OCI-LY3 (cell line): ENCODE results near the gene SCUBE1.

Source experiments
- H2AFZ ChIP-seq: fragments of 200-600, 300-600 bp; shearing (Covaris generic); 2 replicates; pipeline ENCODE4 v1.6.0; 2014; ENCODE audit warnings: antibody characterized with exemption, low read depth, low read length
- H3K27ac ChIP-seq: fragments of 200-600, 300-600 bp; sonication (generic); 2 replicates; pipeline ENCODE4 v1.5.1; 2014; ENCODE audit warnings: mild to moderate bottlenecking, low read length, moderate library complexity, mixed read lengths
- H3K27me3 ChIP-seq: fragments of 200-600, 300-600 bp; sonication (generic); 2 replicates; pipeline ENCODE4 v1.6.1; 2014; ENCODE audit warnings: low read depth, low read length, mixed read lengths
- H3K36me3 ChIP-seq: fragments of 200-600, 300-600 bp; sonication (generic); replicated peaks from 2 replicates; pipeline ENCODE3; 2014; ENCODE audit warnings: low read depth, low read length, mixed read lengths
- H3K4me1 ChIP-seq: fragments of 300-600, 200-600 bp; sonication (generic); 2 replicates; pipeline ENCODE4 v1.6.1; 2014; ENCODE audit warnings: low read length, mixed read lengths
- H3K4me2 ChIP-seq: fragments of 200-600, 300-600 bp; sonication (generic); 2 replicates; pipeline ENCODE4 v1.6.1; 2014; ENCODE audit warnings: low read length, mixed read lengths
- H3K4me3 ChIP-seq: fragments of 300-600, 200-600 bp; sonication (generic); 2 replicates; pipeline ENCODE4 v1.5.1; 2014; ENCODE audit warnings: antibody characterized with exemption, mild to moderate bottlenecking, low read length, moderate library complexity
- H3K79me2 ChIP-seq: fragments of 300-600, 200-600 bp; shearing (Covaris generic); 2 replicates; pipeline ENCODE4 v1.6.1; 2014; ENCODE audit warnings: mild to moderate bottlenecking, low read length, mixed read lengths
- H3K9ac ChIP-seq: fragments of 300-600, 200-600 bp; shearing (Covaris generic); 2 replicates; pipeline ENCODE4 v1.6.0; 2014; ENCODE audit warnings: mild to moderate bottlenecking, low read length, moderate library complexity
- H3K9me3 ChIP-seq: fragments of 200-600, 300-600 bp; shearing (Covaris generic); 2 replicates; pipeline ENCODE4 v1.6.1; 2014; ENCODE audit warnings: low read length, mixed read lengths; ENCODE audit not compliant: insufficient read depth
- H4K20me1 ChIP-seq: fragments of 200-600, 300-600 bp; sonication (generic); 2 replicates; pipeline ENCODE4 v1.6.1; 2016; ENCODE audit warnings: low read length, mixed read lengths; ENCODE audit not compliant: insufficient read depth
- CTCF ChIP-seq: fragments of 200-600, 300-600 bp; sonication (generic); IDR thresholded peaks from 2 replicates; pipeline ENCODE4 v1.5.1; 2014; ENCODE audit warnings: antibody characterized with exemption, low read length, low read depth
- EZH2phosphoT487 ChIP-seq: fragments of 200-600 bp; shearing (Covaris generic); IDR thresholded peaks from 2 replicates; pipeline ENCODE4 v1.6.1; 2018; ENCODE audit warnings: antibody characterized with exemption, mixed run types, low read depth

Gene SCUBE1

GRCh38 chr22:43257549-43257948, 85.6 kb downstream of the SCUBE1 start:
- Histone ChIP-seq H3K79me2 (no peaks in the 10 kb centered on the region), H4K20me1 (no peaks in the 10 kb centered on the region), H3K9me3 (no peaks in the 10 kb centered on the region), H2AFZ (no peak overlapping the region), H3K9ac (no peak overlapping the region), H3K4me1 (no peaks in the 10 kb centered on the region), H3K27ac (no peak overlapping the region), H3K27me3 (peaks cover 29% of the 10 kb centered on the region), H3K4me3 (no peak overlapping the region), H3K4me2 (no peak overlapping the region), H3K36me3 (no peaks in the 10 kb centered on the region)
- TF ChIP-seq EZH2phosphoT487 (no peak), CTCF (no peak)

- Histone ChIP-seq H3K4me3 (no peak overlapping the region), H3K9ac (no peak overlapping the region), H2AFZ (no peak overlapping the region), H3K4me2 (no peak overlapping the region), H4K20me1 (no peaks in the 10 kb centered on the region), H3K79me2 (no peaks in the 10 kb centered on the region), H3K27me3 (peaks cover 30% of the 10 kb centered on the region), H3K27ac (no peak overlapping the region), H3K36me3 (no peaks in the 10 kb centered on the region), H3K4me1 (no peaks in the 10 kb centered on the region), H3K9me3 (no peaks in the 10 kb centered on the region)
- TF ChIP-seq CTCF, result no peak
- TF ChIP-seq EZH2phosphoT487, result no peak
Measured at GRCh38 chr22:43256976-43257545, 86.1 kb downstream of the SCUBE1 start.

GRCh38 chr22:43256569-43256968, 86.6 kb downstream of the SCUBE1 start:
- Histone ChIP-seq H3K4me1 (no peaks in the 10 kb centered on the region), H3K9ac (no peak overlapping the region), H3K27ac (no peak overlapping the region), H3K36me3 (no peaks in the 10 kb centered on the region), H4K20me1 (no peaks in the 10 kb centered on the region), H2AFZ (no peak overlapping the region), H3K27me3 (peaks cover 33% of the 10 kb centered on the region), H3K4me2 (no peak overlapping the region), H3K79me2 (no peaks in the 10 kb centered on the region), H3K4me3 (no peak overlapping the region), H3K9me3 (no peaks in the 10 kb centered on the region)
- no peak for TF ChIP-seq EZH2phosphoT487
- TF ChIP-seq CTCF, result no peak

GRCh38 chr22:43255299-43255698, 87.9 kb downstream of the SCUBE1 start:
- Histone ChIP-seq H4K20me1 (no peaks in the 10 kb centered on the region), H3K27me3 (peaks cover 29% of the 10 kb centered on the region), H3K27ac (no peak overlapping the region), H3K4me3 (no peak overlapping the region), H3K9me3 (no peaks in the 10 kb centered on the region), H3K36me3 (no peaks in the 10 kb centered on the region), H3K79me2 (no peaks in the 10 kb centered on the region), H3K9ac (no peak overlapping the region), H2AFZ (no peak overlapping the region), H3K4me2 (no peak overlapping the region), H3K4me1 (peaks cover 5% of the 10 kb centered on the region; the same call in 1 of the 2 replicates)
- TF ChIP-seq EZH2phosphoT487 (no peak), CTCF (no peak)
